T1000 (cell line): ENCODE results near the gene NPIPB6.

ENCODE experiments used
- DNase-seq: peaks from one replicate; lab custom pipeline; 2025; ENCODE audit warnings: mixed read lengths; lab: John Stamatoyannopoulos, UW

NPIPB6 gene

GRCh38 chr16:28297784-28298510 is 65.4 kb downstream of the NPIPB6 start:
- DNase-seq, result no peak

DNA sequence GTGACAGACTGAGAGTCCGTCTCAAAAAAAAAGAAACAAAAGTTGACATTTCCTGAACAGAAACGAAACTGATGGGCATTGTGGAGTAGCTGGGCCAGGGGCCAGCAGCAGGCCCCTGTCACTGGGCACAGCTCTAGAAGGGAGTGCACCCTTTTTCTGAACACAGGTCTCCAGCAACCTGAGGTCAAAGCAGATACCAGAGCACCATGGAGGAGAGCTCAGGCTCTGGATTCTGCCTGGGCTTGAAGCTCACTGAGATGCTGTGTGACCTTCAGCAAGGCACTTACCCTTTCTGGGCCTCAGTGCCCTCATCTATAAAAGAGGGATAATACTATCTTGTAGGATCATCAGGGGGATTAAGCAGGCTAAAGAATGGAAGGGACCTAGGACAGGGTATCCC is 66.0 kb downstream of the NPIPB6 start:
- no peak for DNase-seq

- no peak for DNase-seq
Observed at GRCh38 chr16:28295276-28295675, 68.0 kb downstream of the NPIPB6 start.

DNA sequence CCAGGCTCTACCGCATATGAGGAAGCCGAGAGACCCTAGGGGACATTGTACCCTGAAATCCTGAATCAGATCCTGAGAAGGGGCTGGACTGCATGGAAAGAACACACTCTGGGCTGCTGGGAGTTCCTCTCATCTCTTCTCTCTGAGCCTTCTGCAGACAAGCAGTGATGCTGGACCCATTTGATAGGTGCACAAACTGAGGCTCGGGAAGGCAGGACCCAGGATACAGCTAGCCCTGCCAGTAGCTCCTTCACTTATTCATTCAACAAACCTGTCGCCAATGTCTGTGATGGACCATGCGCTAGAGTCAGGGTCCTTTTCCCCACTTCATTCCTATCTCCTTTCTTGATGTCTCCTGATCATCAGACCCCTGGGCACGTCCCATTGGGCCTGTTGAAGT is 69.1 kb downstream of the NPIPB6 start:
- DNase-seq, result no peak

DNA sequence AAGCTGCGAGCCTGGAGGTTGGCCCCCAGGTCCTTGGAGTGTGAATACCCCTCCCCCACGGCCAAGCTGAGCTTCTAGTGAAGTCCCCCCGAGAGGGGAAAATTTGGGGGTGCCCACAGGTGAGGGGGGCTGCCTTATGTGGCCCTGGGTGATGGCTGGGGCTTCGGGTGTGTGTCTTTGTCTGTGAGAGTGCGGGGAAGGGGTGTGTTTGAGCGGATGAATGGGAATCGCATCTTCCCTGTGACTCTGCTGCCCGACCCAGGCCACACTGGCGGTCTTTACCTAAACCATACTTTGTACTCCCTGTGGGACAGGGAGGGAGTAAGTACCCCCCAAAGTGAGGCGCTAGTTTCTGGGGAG is 69.7 kb downstream of the NPIPB6 start:
- no peak for DNase-seq

- no peak for DNase-seq
Observed at GRCh38 chr16:28292731-28293600, 70.3 kb downstream of the NPIPB6 start.
